ENCODE results near the gene LPIN1. TPM values are rescaled to one million over a fixed set of nuclear protein-coding genes. Genes with fewer than 3 reads are reported as not detected.

The LPIN1 gene
- total RNA-seq, 2 experiments from 2014 or later = 31.9 to 36.5 TPM

DNA sequence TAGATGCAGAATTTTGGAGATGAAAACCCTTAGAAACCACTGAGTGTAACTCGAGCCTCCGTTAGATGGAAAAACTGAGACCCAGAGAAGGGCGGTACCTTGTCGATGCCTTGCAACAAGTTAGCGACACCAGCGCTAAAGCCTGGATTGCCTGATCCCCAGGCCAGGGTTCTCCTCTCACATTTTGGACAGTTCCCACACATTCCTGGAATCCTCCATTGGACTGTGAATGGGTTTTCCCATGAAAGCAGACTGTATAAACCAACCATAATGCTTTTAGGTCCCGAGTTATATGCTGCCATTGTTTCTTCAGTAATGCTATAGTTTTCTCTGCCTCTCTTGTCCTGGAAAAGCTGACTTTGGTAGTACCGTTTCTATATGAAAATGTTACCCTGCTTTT, 37.1 kb upstream of the LPIN1 start:
- ChIA-PET CTCF (interaction anchor here (1.0 to 1.1 kb wide), 2 partner anchors 9 to 75 kb away, joined by 3 read pairs; no protein-coding TSS in a partner anchor), POLR2A (no interaction called here)
- H3K4me3 Mint-ChIP-seq = no peak overlapping the region
- no peaks in the 10 kb centered on the region for H3K36me3 Mint-ChIP-seq (ENCODE audit: low read depth)
- no peak for ATAC-seq
- DNase-seq = no peak
- intact Hi-C loops (cut with micrococcal nuclease) = no loop called here
- TF ChIP-seq CTCF (IDR thresholded peaks at IDR 0.05) = no peak
- H3K4me1 Mint-ChIP-seq (ENCODE audit: low read depth) = no peaks in the 10 kb centered on the region
- H3K27ac Mint-ChIP-seq = no peak overlapping the region
- no peaks in the 10 kb centered on the region for H3K27me3 Mint-ChIP-seq
- H3K9me3 Mint-ChIP-seq = no peaks in the 10 kb centered on the region

DNA sequence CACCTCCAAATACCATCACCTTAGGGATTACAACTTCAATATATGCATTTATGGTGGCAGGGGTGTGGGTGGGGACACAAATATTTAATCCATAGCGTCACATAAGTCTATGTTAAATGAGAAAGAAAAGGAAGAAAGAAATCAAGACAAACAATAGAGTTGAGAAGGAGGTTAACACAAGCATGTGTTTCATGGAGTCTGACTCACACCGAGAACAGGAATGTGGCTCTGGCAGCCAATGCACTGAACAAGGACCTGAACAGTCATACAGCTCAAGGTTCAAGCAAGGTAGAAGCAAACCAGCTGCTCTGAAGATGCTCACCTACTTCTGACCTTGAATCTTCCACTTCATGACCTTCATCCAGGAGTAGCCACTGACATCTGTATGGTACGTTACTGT, 36.2 kb upstream of the LPIN1 start:
- ChIA-PET CTCF (interaction anchor here (0.6 to 1.6 kb wide), 2 partner anchors 14 to 74 kb away, joined by 3 to 4 read pairs; no protein-coding TSS in a partner anchor), POLR2A (no interaction called here)
- Mint-ChIP-seq H3K27ac (no peak overlapping the region), H3K36me3 (ENCODE audit: low read depth) (no peaks in the 10 kb centered on the region), H3K4me1 (ENCODE audit: low read depth) (no peaks in the 10 kb centered on the region), H3K9me3 (no peaks in the 10 kb centered on the region), H3K27me3 (no peaks in the 10 kb centered on the region), H3K4me3 (no peak overlapping the region)
- DNase-seq (no peak), ATAC-seq (no peak)
- intact Hi-C loops (cut with micrococcal nuclease) = no loop called here
- TF ChIP-seq CTCF (IDR thresholded peaks at IDR 0.05) = no peak

DNA sequence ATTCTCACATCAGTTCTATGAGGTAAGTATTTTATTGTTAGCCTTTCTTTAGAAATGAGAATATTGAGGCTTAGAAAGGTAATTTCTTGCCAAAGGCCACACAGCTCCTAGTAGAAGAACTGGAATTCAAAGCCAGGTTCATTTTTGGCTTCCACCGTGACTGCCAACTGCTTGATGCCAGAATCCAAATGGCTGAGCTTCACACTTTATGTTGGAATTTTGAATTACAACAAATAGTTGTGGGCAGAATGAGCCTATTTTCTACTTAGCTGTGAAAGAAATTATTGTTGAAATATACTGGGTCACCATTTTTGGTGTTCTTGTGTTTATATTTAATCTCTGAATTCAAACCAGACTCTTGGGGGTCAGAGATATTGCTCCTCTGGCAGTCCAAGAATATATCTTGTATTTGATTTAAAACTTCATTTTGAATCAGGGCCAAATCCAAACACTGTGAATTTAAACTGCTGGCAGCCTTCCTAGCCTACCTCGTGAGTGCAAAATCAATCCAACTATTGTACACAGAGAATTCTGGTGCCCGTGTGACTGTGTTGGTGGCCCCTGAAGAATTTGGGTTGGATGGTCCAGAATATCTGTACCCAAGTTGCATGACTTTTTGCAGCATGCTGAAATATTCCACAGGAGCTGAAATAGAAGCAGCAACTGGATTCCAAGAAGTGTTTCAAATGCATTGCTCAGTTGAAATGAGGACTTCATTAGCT, 35.6 kb upstream of the LPIN1 start:
- ChIA-PET POLR2A (interaction anchor here (1.0 kb wide), 1 partner anchor 42 kb away, joined by 4 read pairs; no protein-coding TSS in a partner anchor), CTCF (interaction anchor here (1.3 to 2.0 kb wide), 3 partner anchors 18 to 74 kb away, joined by 4 to 6 read pairs (median 5); no protein-coding TSS in a partner anchor)
- H3K27ac Mint-ChIP-seq = no peak overlapping the region
- no peak for ATAC-seq
- no peaks in the 10 kb centered on the region for H3K36me3 Mint-ChIP-seq (ENCODE audit: low read depth)
- no peak for TF ChIP-seq CTCF (IDR thresholded peaks at IDR 0.05)
- no peaks in the 10 kb centered on the region for H3K4me1 Mint-ChIP-seq (ENCODE audit: low read depth)
- intact Hi-C loops (cut with micrococcal nuclease) = no loop called here
- no peak overlapping the region for H3K4me3 Mint-ChIP-seq
- no peak for DNase-seq
- no peaks in the 10 kb centered on the region for H3K9me3 Mint-ChIP-seq
- no peaks in the 10 kb centered on the region for H3K27me3 Mint-ChIP-seq

DNA sequence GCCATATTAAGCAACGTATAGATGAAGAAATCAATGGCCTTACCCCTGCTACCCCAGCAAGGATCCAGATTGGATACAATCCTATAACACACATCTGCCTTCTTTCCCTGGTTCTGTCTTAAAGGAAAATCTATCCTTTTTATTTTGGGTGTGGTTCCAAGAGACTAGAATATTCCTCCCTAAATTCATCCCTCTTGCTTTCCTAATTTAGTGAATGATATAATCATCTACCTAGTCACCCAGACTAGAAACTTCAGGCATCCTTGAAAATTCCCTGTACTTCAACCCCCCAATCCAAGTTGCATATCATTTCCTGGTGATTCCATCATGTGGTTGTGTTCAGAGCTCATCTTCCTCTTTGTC, 35.1 kb upstream of the LPIN1 start:
- Mint-ChIP-seq H3K27me3 (no peaks in the 10 kb centered on the region), H3K36me3 (ENCODE audit: low read depth) (no peaks in the 10 kb centered on the region), H3K9me3 (no peaks in the 10 kb centered on the region), H3K4me1 (ENCODE audit: low read depth) (no peaks in the 10 kb centered on the region), H3K4me3 (no peak overlapping the region), H3K27ac (no peak overlapping the region)
- ATAC-seq (no peak), DNase-seq (no peak)
- ChIA-PET POLR2A (interaction anchor here (1.0 kb wide), 1 partner anchor 42 kb away, joined by 4 read pairs; no protein-coding TSS in a partner anchor), CTCF (interaction anchor here (1.3 to 2.0 kb wide), 3 partner anchors 18 to 73 kb away, joined by 4 to 6 read pairs (median 5); no protein-coding TSS in a partner anchor)
- intact Hi-C loops (cut with micrococcal nuclease) = no loop called here
- no peak for TF ChIP-seq CTCF (IDR thresholded peaks at IDR 0.05)

GRCh38 chr2:11711751-11712150, 34.7 kb upstream of the LPIN1 start:
- DNase-seq (no peak), ATAC-seq (no peak)
- intact Hi-C loops (cut with micrococcal nuclease) = no loop called here
- no peak for TF ChIP-seq CTCF (IDR thresholded peaks at IDR 0.05)
- Mint-ChIP-seq H3K4me3 (no peak overlapping the region), H3K9me3 (no peaks in the 10 kb centered on the region), H3K4me1 (ENCODE audit: low read depth) (no peaks in the 10 kb centered on the region), H3K27ac (no peak overlapping the region), H3K27me3 (no peaks in the 10 kb centered on the region), H3K36me3 (ENCODE audit: low read depth) (no peaks in the 10 kb centered on the region)
- POLR2A ChIA-PET = interaction anchor here (0.9 kb wide), 1 partner anchor 32 kb away, joined by 3 read pairs; no protein-coding TSS in a partner anchor
- CTCF ChIA-PET = interaction anchor here (1.3 to 2.0 kb wide), 2 partner anchors 19 to 68 kb away, joined by 5 to 6 read pairs; no protein-coding TSS in a partner anchor
